A673 (cell line): ENCODE results near the gene DMBX1. TPM values are rescaled to one million over a fixed set of nuclear protein-coding genes. Genes with fewer than 3 reads are reported as not detected.

Experiments
- BruUV-seq: library from RNA; stranded (reverse); fragments of 400-500 nt; replicated peaks from 2 replicates; lab custom pipeline; 2021; lab: Mats Ljungman, UMichigan
- CTCF ChIA-PET: fragments of 300-600 bp; sonication (Branson Sonifier 250); formaldehyde crosslinking; loops from one replicate; lab custom pipeline; 2022; ENCODE audit warnings: antibody characterized with exemption; lab: Charles Lee
- POLR2A ChIA-PET: fragments of 300-600 bp; sonication (Branson Sonifier 250); formaldehyde crosslinking; loops from one replicate; lab custom pipeline; 2022; ENCODE audit warnings: antibody characterized with exemption; ENCODE audit not compliant: low non-redundant PET; lab: Charles Lee
- DNase-seq: peaks from one replicate; pipeline ENCODE4 v3.0.0-alpha.2; 2015; ENCODE audit warnings: low spot score
- H3K27ac ChIP-seq: fragments of 200-600 bp; sonication (generic); 2 replicates; pipeline ENCODE4 v1.5.1; 2016; ENCODE audit warnings: mixed run types, low read depth, mild to moderate bottlenecking, mixed read lengths, antibody characterized with exemption, low read length; ENCODE audit not compliant: poor library complexity, severe bottlenecking
- H3K27me3 ChIP-seq: fragments of 200-600 bp; sonication (generic); replicated peaks from 2 replicates; pipeline ENCODE4 v1.6.1; 2017; ENCODE audit warnings: mixed run types, low read depth, mild to moderate bottlenecking, mixed read lengths, antibody characterized with exemption, low read length; ENCODE audit not compliant: insufficient read depth, poor library complexity
- H3K36me3 ChIP-seq: fragments of 200-600 bp; sonication (generic); 2 replicates; pipeline ENCODE4 v1.6.1; 2016; ENCODE audit warnings: mixed run types, mild to moderate bottlenecking, mixed read lengths, antibody characterized with exemption, low read length; ENCODE audit not compliant: insufficient read depth, poor library complexity, severe bottlenecking
- H3K4me1 ChIP-seq: fragments of 200-600 bp; sonication (generic); 2 replicates; pipeline ENCODE4 v1.6.1; 2017; ENCODE audit warnings: mixed run types, mild to moderate bottlenecking, mixed read lengths, antibody characterized with exemption, low read length; ENCODE audit not compliant: insufficient read depth, poor library complexity, severe bottlenecking
- H3K4me3 ChIP-seq: fragments of 200-600 bp; sonication (generic); 2 replicates; pipeline ENCODE4 v1.5.1; 2016; ENCODE audit warnings: low read depth, mixed run types, mild to moderate bottlenecking, mixed read lengths, low read length; ENCODE audit not compliant: poor library complexity, severe bottlenecking
- H3K9me3 ChIP-seq: fragments of 200-600 bp; sonication (generic); 2 replicates; pipeline ENCODE4 v1.6.1; 2016; ENCODE audit warnings: mixed run types, low read depth, mild to moderate bottlenecking, mixed read lengths, antibody characterized with exemption, low read length; ENCODE audit not compliant: poor library complexity, severe bottlenecking
- EZH2 ChIP-seq: fragments of 200-600 bp; sonication (generic); IDR thresholded peaks from 2 replicates; pipeline ENCODE4 v1.6.1; 2017; ENCODE audit warnings: borderline replicate concordance, low read depth, mild to moderate bottlenecking, mixed read lengths, antibody characterized with exemption, low read length; ENCODE audit not compliant: poor library complexity, severe bottlenecking
- intact Hi-C: fragments of 100-400 bp; cut with micrococcal nuclease; formaldehyde crosslinking; loops from one replicate; pipeline ENCODE4 v1.10.0; 2022; ENCODE audit not compliant: unreplicated experiment
- total RNA-seq: library from RNA; stranded (reverse); gene quantifications from 2 replicates; pipeline ENCODE4 v1.2.3, GENCODE V29; 2021
- TF ChIP-seq, protein P1 (sequence below): fragments of 300-800, 200-600 bp; sonication (generic); conservative IDR thresholded peaks from 2 replicates; pipeline ENCODE4 v1.5.1; 2017; ENCODE audit warnings: low read depth, mild to moderate bottlenecking, antibody characterized with exemption, low read length, moderate library complexity, mixed read lengths

Gene DMBX1
- total RNA-seq, 1 experiment from 2014 or later: 0.69 TPM

DNA sequence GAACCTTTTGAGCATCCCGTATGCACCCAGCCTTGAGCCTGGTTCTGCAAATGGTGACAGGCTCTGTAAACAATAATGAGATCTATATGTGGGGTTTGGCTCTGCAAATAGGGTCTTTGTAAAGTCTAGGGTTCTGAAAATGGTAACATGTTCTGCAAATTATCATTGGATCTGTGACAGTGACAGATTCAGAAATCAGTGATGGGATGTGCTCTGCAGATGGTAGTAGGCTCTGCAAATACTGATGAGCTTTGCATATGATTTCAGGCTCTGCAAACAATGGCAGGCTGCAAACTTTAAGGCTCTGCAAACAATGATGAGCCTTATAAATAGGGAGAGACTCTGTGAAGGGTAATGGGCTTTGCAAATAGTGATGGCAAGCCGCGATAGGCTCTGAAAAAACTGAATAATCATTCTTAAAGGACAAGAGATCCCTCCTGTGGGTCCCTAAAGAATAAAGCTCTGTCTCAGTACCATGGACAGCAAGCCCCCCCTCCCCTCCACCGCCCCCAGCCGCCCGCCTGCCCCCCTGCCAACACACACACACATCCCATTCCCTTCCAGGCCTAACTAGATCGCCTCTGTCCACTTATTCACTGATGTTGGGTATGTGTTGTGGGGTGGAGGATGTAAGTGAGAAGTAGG is 17.7 kb upstream of the DMBX1 start:
- ChIA-PET CTCF (no interaction called here), POLR2A (no interaction called here)
- BruUV-seq: no TSS peak
- H3K9me3 ChIP-seq: no peaks in the 10 kb centered on the region
- no peaks in the 10 kb centered on the region for H3K27me3 ChIP-seq
- H3K4me1 ChIP-seq: peaks cover 6% of the 10 kb centered on the region
- intact Hi-C loops: no loop called here
- no peak overlapping the region for H3K4me3 ChIP-seq
- no peak for DNase-seq
- H3K27ac ChIP-seq: no peak overlapping the region
- TF ChIP-seq, protein P1, sequence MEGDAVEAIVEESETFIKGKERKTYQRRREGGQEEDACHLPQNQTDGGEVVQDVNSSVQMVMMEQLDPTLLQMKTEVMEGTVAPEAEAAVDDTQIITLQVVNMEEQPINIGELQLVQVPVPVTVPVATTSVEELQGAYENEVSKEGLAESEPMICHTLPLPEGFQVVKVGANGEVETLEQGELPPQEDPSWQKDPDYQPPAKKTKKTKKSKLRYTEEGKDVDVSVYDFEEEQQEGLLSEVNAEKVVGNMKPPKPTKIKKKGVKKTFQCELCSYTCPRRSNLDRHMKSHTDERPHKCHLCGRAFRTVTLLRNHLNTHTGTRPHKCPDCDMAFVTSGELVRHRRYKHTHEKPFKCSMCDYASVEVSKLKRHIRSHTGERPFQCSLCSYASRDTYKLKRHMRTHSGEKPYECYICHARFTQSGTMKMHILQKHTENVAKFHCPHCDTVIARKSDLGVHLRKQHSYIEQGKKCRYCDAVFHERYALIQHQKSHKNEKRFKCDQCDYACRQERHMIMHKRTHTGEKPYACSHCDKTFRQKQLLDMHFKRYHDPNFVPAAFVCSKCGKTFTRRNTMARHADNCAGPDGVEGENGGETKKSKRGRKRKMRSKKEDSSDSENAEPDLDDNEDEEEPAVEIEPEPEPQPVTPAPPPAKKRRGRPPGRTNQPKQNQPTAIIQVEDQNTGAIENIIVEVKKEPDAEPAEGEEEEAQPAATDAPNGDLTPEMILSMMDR: no peak
- TF ChIP-seq EZH2: no peak
- H3K36me3 ChIP-seq: no peaks in the 10 kb centered on the region

DNA sequence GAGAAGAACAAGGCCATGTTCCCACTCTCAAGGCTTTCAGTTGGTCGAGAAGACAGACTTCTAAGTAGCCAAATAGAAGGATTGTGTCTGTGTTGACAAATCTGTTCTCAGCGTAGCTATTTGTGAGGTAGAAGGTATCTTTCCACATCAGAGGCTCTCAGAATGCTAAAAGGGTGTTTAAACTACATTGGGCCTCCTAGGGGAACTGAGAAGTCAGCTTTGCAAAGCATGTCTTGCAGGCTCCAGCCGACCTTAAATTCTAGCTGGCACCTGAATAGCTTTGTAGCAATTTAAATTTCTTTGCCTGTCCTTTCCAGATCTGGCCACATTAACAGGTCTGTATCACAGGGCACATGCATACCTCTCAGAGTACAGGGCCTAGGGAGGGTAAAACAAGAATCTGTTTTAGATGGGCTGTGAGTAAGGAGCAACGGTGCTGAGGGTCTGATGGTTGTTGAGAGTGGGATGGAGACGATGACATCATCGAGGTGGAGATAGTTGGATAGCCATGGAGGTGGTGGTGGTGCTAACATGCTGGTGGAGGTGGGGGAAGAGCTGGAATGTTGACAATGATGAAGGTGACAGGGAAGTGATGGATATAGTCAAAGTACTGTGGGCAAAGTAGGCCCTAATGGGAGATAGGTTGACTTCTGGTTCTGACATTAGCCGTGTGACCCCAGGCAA is 17.0 kb upstream of the DMBX1 start:
- no TSS peak for BruUV-seq
- ChIA-PET CTCF (no interaction called here), POLR2A (no interaction called here)
- H3K27ac ChIP-seq: no peak overlapping the region
- H3K4me1 ChIP-seq: no peaks in the 10 kb centered on the region
- no peaks in the 10 kb centered on the region for H3K27me3 ChIP-seq
- intact Hi-C loops: no loop called here
- no peak for DNase-seq
- no peaks in the 10 kb centered on the region for H3K9me3 ChIP-seq
- no peak for TF ChIP-seq EZH2
- TF ChIP-seq, protein P1: no peak
- no peak overlapping the region for H3K4me3 ChIP-seq
- no peaks in the 10 kb centered on the region for H3K36me3 ChIP-seq

DNA sequence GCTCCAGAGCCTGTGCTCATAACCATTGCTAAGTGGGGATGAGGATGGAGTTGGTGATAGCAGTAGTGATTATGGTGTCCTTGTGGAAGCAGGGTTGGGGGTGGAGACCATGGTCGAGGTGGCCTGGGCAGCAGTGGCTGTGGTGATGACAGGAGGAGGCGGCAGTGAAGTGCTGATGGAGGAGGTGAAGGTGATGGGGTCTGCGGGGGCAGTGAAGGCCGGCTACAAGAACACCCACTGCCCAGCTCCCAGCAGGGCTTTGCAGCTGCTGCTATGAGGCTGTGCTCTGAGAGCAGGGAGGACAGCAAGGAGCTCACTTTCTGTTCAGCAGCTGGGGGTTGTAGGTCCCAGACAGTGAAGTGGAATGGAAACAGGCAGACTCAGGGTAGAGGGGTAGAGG is 15.6 kb upstream of the DMBX1 start:
- H3K36me3 ChIP-seq: no peaks in the 10 kb centered on the region
- no TSS peak for BruUV-seq
- no peaks in the 10 kb centered on the region for H3K4me1 ChIP-seq
- H3K4me3 ChIP-seq: no peak overlapping the region
- no peak overlapping the region for H3K27ac ChIP-seq
- no peaks in the 10 kb centered on the region for H3K27me3 ChIP-seq
- no peaks in the 10 kb centered on the region for H3K9me3 ChIP-seq
- intact Hi-C loops: no loop called here
- DNase-seq: no peak
- POLR2A ChIA-PET: no interaction called here
- no peak for TF ChIP-seq EZH2
- TF ChIP-seq, protein P1: no peak
- CTCF ChIA-PET: no interaction called here
